Measurements from ENCODE around the gene SNX24. TPM values are rescaled to one million over a fixed set of nuclear protein-coding genes. Genes with fewer than 3 reads are reported as not detected.

The SNX24 gene
- polyA plus RNA-seq, 1 experiment: 14.8 TPM

GRCh38 chr5:123001808-123002207, 156.4 kb downstream of the SNX24 start:
- DNase-seq (ENCODE audit: low read depth, low spot score): no peak
- no peak overlapping the region for H3K4me3 ChIP-seq (ENCODE audit: low read depth, low read length)
- no peak overlapping the region for H3K27ac ChIP-seq (ENCODE audit: low read depth, low read length)
- H3K27me3 ChIP-seq (ENCODE audit: control insufficient read depth, insufficient read depth, low read length): no peaks in the 10 kb centered on the region
- POLR2A ChIA-PET: no interaction called here
- no peak for TF ChIP-seq CTCF (IDR thresholded peaks at IDR 0.05; ENCODE audit: low read depth, low read length)
- CTCF ChIA-PET: no interaction called here
- H3K9me3 ChIP-seq (ENCODE audit: control insufficient read depth, insufficient read depth, low read length): no peaks in the 10 kb centered on the region

DNA sequence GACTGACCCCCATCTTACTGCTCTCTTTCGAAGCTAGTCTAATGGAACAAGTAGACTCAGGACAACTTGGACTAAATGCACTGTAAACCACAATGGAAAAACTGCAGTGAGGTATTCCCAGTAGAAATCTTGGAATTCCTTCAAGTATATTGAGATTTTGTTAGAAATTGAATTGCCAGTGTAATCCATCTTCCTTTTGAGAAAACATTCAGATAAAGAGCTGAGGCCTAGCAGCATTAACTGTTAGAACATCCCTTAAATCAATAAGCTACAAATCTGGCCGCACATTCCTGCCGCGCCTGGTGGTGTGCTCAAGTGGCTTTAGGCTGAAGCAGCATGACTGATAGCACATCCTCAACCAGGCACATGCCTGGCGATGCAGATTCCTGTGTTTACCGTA, 161.8 kb downstream of the SNX24 start:
- Histone ChIP-seq H3K9me3 (ENCODE audit: control insufficient read depth, insufficient read depth, low read length) (no peaks in the 10 kb centered on the region), H3K27me3 (ENCODE audit: control insufficient read depth, insufficient read depth, low read length) (no peaks in the 10 kb centered on the region), H3K27ac (ENCODE audit: low read depth, low read length) (no peak overlapping the region), H3K4me3 (ENCODE audit: low read depth, low read length) (no peak overlapping the region)
- TF ChIP-seq CTCF (IDR thresholded peaks at IDR 0.05; ENCODE audit: low read depth, low read length): no peak
- ChIA-PET CTCF (no interaction called here), POLR2A (no interaction called here)
- no peak for DNase-seq (ENCODE audit: low read depth, low spot score)

- Histone ChIP-seq H3K27ac (ENCODE audit: low read depth, low read length) (no peak overlapping the region), H3K27me3 (ENCODE audit: control insufficient read depth, insufficient read depth, low read length) (no peaks in the 10 kb centered on the region), H3K4me3 (ENCODE audit: low read depth, low read length) (no peak overlapping the region), H3K9me3 (ENCODE audit: control insufficient read depth, insufficient read depth, low read length) (no peaks in the 10 kb centered on the region)
- no peak for DNase-seq (ENCODE audit: low read depth, low spot score)
- POLR2A ChIA-PET: no interaction called here
- CTCF ChIA-PET: interaction anchor here (0.6 to 0.7 kb wide), 2 partner anchors 17 to 101 kb away, joined by 3 to 4 read pairs; no protein-coding TSS in a partner anchor
- TF ChIP-seq CTCF (IDR thresholded peaks at IDR 0.05; ENCODE audit: low read depth, low read length): no peak
Measured at GRCh38 chr5:123007754-123008153, 162.3 kb downstream of the SNX24 start.

- CTCF ChIA-PET: no interaction called here
- Histone ChIP-seq H3K27ac (ENCODE audit: low read depth, low read length) (no peak overlapping the region), H3K9me3 (ENCODE audit: control insufficient read depth, insufficient read depth, low read length) (no peaks in the 10 kb centered on the region), H3K27me3 (ENCODE audit: control insufficient read depth, insufficient read depth, low read length) (no peaks in the 10 kb centered on the region), H3K4me3 (ENCODE audit: low read depth, low read length) (no peak overlapping the region)
- DNase-seq (ENCODE audit: low read depth, low spot score): no peak
- POLR2A ChIA-PET: no interaction called here
- TF ChIP-seq CTCF (IDR thresholded peaks at IDR 0.05; ENCODE audit: low read depth, low read length): no peak
Measured at GRCh38 chr5:123012321-123012720, 166.9 kb downstream of the SNX24 start.

DNA sequence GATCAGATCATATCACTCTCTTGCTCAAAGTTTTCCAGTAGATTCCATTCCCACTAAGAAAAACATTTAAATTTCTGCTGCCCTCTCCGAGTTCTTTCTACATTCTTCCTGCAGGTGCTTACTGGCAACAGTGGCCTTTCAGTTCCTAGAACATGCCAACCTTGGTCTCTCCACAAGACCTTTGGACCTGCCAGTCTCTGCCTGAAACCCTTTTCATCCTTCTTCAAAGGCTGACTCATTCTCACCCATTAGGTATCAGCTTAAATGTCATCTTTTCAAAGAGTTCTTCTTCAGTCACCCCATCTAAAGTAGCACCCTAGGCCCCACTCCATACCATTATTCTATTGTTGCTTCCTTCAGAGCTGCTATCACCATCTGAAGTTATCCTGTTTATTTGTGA, 169.3 kb downstream of the SNX24 start:
- CTCF ChIA-PET: no interaction called here
- no peak overlapping the region for H3K4me3 ChIP-seq (ENCODE audit: low read depth, low read length)
- H3K27ac ChIP-seq (ENCODE audit: low read depth, low read length): no peak overlapping the region
- no peaks in the 10 kb centered on the region for H3K27me3 ChIP-seq (ENCODE audit: control insufficient read depth, insufficient read depth, low read length)
- no peaks in the 10 kb centered on the region for H3K9me3 ChIP-seq (ENCODE audit: control insufficient read depth, insufficient read depth, low read length)
- TF ChIP-seq CTCF (IDR thresholded peaks at IDR 0.05; ENCODE audit: low read depth, low read length): no peak
- POLR2A ChIA-PET: no interaction called here
- no peak for DNase-seq (ENCODE audit: low read depth, low spot score)
